Ovary (tissue), 9 donors: ENCODE results near the gene DNAJB8. TPM values are rescaled to one million over a fixed set of nuclear protein-coding genes. Genes with fewer than 3 reads are reported as not detected.

ENCODE experiments used
- DNase-seq, 5 donors: peaks; one replicate each; pipeline ENCODE4 v3.0.0-alpha.2; 2019 to 2020
- H3K27ac ChIP-seq, 2 donors: fragments of 200-600 bp; one replicate each; pipeline versions ENCODE4 v1.5.1 to v1.8.0; 2019 to 2022
- H3K27me3 ChIP-seq: fragments of 200-600 bp; one replicate; pipeline ENCODE4 v1.8.0; 2022
- H3K36me3 ChIP-seq: fragments of 200-600 bp; sonication (generic); one replicate; pipeline ENCODE4 v1.5.1; 2019
- H3K4me1 ChIP-seq: one replicate; pipeline ENCODE4 v1.8.1; 2013; ENCODE audit warnings: mild to moderate bottlenecking, moderate library complexity; ENCODE audit not compliant: insufficient read depth
- H3K4me3 ChIP-seq: fragments of 200-600 bp; sonication (generic); one replicate; pipeline ENCODE4 v1.5.1; 2017
- H3K9me3 ChIP-seq, 2 donors: fragments of 200-600 bp in 1 of 2; sonication (generic) in 1 of 2; one replicate each; pipeline versions ENCODE4 v1.5.1 to v1.8.1; 2013 to 2019; ENCODE audit warnings: mild to moderate bottlenecking in 1 of 2, moderate library complexity in 1 of 2
- EP300 ChIP-seq: sonication (generic); formaldehyde crosslinking; IDR thresholded peaks from one replicate; pipeline ENCODE4 v1.6.1; 2017; ENCODE audit warnings: antibody characterized with exemption
- POLR2A ChIP-seq: fragments of 450-650 bp; IDR thresholded peaks from one replicate; pipeline ENCODE4 v1.6.1; 2017; ENCODE audit warnings: antibody characterized with exemption, mild to moderate bottlenecking, moderate library complexity
- WGBS, 3 donors: extraction: QIAGEN DNeasy Blood & Tissue Kit in 1 of 3; methylation state at CpG; one replicate each; pipeline versions ENCODE4 v1.1.5 to v1.1.7; 2013 to 2017; 5-methylcytosine and 5-hydroxymethylcytosine counted together
- intact Hi-C, 4 donors: fragments of 100-400 bp; cut with DNase I; formaldehyde crosslinking; loops; one replicate each; pipeline versions ENCODE4 v1.11.0 to v1.15.1; 2022 to 2023
- polyA plus RNA-seq, 2 donors: library from polyadenylated mRNA; stranded (reverse); fragments of 200-250 nt in 1 of 2; fragments of 350-450 nt in 1 of 2; fragmentation: Illumina TruSeq in 1 of 2; extraction: RNeasy Lipid Tissue Mini Kit (QIAGEN cat#74804) in 1 of 2; gene quantifications; one replicate each; pipeline ENCODE4 v1.2.3, GENCODE V29; 2013 to 2014
- total RNA-seq, 7 donors: library from RNA; depleted of rRNA in 2 of 7; stranded (reverse); fragments of >200 nt in 2 of 7; fragmentation: NEBNext Ultra II Directional in 3 of 7; extraction: Animal tissue kit (Norgen Biotek cat#: 25700) in 3 of 7; gene quantifications; one replicate each; pipeline versions ENCODE4 v1.1.0 to v1.2.4, GENCODE V29; 2016 to 2023
- TF ChIP-seq, protein P1 (sequence below), 3 donors: fragments of 450-650 bp in 2 of 3; fragments of 200-600 bp in 1 of 3; IDR thresholded peaks; one replicate each; pipeline versions ENCODE4 v1.5.1 to v1.8.0; 2016 to 2022; ENCODE audit warnings: antibody characterized with exemption in 3 of 3, mild to moderate bottlenecking in 1 of 3
- donor health status: DM: no; HTN: no; CAD: no; lungs with moderate emphysema.
- donor health status: DM: no; HTN: no; CAD: no.
- donor health status: Bipolar disorder and iron deficiency.
- donor health status: DM: yes; HTN: yes; CAD: no.
- donor health status: DM: no; HTN: no; CAD: no.
- donor health status: DM: yes; HTN: yes; CAD: no.

DNAJB8 gene
- total and polyA plus RNA-seq, 9 donors = not detected

DNA sequence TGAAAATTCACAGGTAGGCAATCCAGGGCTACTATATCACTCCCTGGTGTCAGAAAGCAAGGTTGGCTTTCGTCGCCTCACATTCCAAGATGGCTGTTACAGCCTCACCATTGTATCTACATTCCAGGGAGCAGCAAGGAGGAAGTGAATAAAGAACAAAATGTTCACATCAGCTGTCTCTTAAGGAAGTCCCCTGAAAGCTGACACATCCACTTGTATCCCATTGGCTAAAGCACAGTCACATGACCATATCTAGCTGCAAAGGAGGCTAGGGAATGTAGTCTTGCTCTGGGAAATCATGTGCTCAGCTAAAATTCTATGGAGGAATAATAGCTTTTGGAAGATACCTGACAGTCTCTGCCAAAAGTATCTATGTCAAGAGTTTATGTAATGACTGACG lies 39.1 kb upstream of the DNAJB8 start:
- intact Hi-C loops = no loop called here

DNA sequence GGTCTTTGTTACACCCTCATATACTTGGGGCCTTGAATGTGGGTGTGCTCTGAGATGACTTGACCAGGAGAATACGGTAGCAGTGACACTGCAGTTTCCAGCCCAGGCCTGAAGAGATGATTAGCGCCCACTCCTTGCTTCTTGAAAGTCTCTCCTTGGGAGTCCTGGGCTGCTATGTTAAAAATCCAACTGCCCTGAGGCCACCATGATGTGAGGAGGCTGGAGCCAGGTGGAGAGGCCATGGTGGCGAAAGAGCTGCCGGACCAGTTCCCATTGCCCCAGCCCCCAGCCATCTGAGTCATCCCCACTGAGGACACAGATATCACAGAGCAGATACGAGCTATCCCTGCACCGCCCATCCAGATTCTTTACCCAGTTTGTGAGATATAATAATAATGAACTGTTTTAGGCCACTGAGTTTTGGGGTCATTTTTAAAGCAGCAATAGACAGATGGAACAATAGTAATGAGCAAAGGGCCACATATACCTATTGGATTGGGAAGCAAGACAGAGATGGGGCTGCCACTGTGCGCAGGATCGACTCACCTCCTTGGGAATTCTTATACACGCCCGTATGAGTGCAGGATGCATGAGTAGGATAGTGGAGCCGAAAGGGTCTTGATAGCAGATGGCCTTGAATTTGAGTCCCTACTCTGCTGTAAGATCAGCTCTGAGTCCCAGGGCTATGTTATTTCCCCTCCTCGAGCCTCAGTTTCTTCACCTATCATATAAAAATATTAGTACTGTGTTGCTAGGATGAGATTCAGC lies 38.5 kb upstream of the DNAJB8 start:
- no peaks in the 10 kb centered on the region for H3K27me3 ChIP-seq
- no peak overlapping the region for H3K27ac ChIP-seq
- TF ChIP-seq POLR2A = no peak
- no peaks in the 10 kb centered on the region for H3K4me1 ChIP-seq
- no peaks in the 10 kb centered on the region for H3K9me3 ChIP-seq
- intact Hi-C loops = no loop called here
- WGBS, 3 donors = 86 to 92% (median 90%) methylated on average over 12 of the region's 12 CpGs
- DNase-seq = no peak
- no peaks in the 10 kb centered on the region for H3K36me3 ChIP-seq
- no peak overlapping the region for H3K4me3 ChIP-seq

More for the DNA sequence above, 39.1 kb upstream of the DNAJB8 start:
- H3K27ac ChIP-seq = no peak overlapping the region
- no peaks in the 10 kb centered on the region for H3K27me3 ChIP-seq
- no peaks in the 10 kb centered on the region for H3K4me1 ChIP-seq
- no peak overlapping the region for H3K4me3 ChIP-seq
- TF ChIP-seq POLR2A (no peak), EP300 (no peak)
- TF ChIP-seq, protein P1, sequence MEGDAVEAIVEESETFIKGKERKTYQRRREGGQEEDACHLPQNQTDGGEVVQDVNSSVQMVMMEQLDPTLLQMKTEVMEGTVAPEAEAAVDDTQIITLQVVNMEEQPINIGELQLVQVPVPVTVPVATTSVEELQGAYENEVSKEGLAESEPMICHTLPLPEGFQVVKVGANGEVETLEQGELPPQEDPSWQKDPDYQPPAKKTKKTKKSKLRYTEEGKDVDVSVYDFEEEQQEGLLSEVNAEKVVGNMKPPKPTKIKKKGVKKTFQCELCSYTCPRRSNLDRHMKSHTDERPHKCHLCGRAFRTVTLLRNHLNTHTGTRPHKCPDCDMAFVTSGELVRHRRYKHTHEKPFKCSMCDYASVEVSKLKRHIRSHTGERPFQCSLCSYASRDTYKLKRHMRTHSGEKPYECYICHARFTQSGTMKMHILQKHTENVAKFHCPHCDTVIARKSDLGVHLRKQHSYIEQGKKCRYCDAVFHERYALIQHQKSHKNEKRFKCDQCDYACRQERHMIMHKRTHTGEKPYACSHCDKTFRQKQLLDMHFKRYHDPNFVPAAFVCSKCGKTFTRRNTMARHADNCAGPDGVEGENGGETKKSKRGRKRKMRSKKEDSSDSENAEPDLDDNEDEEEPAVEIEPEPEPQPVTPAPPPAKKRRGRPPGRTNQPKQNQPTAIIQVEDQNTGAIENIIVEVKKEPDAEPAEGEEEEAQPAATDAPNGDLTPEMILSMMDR (IDR thresholded peaks at IDR 0.05) = no peak
- H3K36me3 ChIP-seq = no peaks in the 10 kb centered on the region
- DNase-seq = no peak
- no peaks in the 10 kb centered on the region for H3K9me3 ChIP-seq
- WGBS, 3 donors = 80 to 92% (median 92%) methylated on average over 3 of the region's 3 CpGs

DNA sequence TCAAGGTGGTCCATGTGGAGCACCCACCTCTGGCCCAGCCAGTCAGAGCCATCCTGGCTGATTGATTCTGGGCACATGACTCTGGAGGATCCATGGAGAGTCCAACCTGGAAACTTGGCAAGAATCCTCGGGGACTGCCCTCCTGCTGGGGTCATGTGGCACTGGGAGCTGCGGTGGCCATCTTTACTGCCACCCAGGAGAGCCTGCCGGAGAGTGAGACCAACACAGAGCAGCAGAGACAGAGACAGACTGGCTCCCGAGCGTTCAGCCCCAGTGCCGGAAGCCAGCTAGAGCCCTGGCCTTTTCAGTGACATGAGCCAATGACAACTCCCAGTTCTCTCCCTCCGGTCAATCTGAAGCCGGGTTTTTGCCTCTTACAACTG lies 37.8 kb upstream of the DNAJB8 start:
- Histone ChIP-seq H3K9me3 (no peaks in the 10 kb centered on the region), H3K4me3 (no peak overlapping the region), H3K4me1 (no peaks in the 10 kb centered on the region), H3K36me3 (no peaks in the 10 kb centered on the region), H3K27me3 (no peaks in the 10 kb centered on the region), H3K27ac (no peak overlapping the region)
- 89% methylated on average over 8 of the region's 8 CpGs for WGBS, 3 donors
- no peak for DNase-seq
- intact Hi-C loops = no loop called here
- TF ChIP-seq EP300 (no peak), POLR2A (no peak)
- TF ChIP-seq, protein P1 (IDR thresholded peaks at IDR 0.05) = no peak

DNA sequence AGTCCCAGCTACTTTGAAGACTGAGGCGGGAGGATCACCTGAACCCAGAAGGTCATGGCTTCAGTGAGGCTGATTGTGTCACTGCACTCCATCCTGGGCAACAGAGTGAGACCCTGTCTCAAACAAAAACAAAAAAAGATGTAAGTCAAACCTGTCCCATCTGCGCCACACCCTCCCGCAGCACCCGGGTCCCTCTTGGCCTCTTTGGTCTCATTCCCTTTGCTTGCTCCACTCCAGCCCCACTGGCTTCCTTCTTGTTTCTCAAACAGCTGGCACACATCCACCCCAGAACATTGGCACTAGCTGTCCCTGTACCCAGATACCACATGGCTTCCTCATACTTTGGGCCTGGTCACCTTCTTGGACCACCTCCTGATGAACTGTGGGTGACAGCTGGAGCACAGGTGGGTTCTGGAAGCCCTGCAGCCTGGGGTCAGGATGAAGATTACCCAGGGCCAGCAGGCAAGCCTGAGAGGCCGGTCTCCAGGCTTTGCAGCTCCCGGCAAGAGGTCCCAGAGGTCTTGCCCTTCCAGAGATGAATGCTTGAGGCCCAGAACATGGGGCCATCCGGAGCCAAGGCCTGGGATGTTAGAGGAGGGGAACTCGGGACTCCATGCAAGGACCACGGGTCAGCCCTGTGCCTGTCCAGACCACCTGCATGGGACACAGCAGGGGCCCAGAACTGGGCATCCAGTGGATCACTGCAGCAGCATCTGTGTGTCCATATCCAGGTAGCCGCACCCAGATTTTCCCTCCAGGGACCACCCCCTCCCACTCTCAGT lies 37.3 kb upstream of the DNAJB8 start:
- TF ChIP-seq POLR2A (no peak), EP300 (no peak)
- TF ChIP-seq, protein P1 (IDR thresholded peaks at IDR 0.05) = no peak
- 84 to 90% (median 89%) methylated on average over 10 of the region's 10 CpGs for WGBS, 3 donors
- no peaks in the 10 kb centered on the region for H3K27me3 ChIP-seq

More for the DNA sequence above, 37.3 kb upstream of the DNAJB8 start:
- intact Hi-C loops = no loop called here
- H3K4me3 ChIP-seq = no peak overlapping the region
- peak in 1 of 5 donors; percentile 18 for DNase-seq
- H3K36me3 ChIP-seq = no peaks in the 10 kb centered on the region
- H3K27ac ChIP-seq = no peak overlapping the region
- H3K4me1 ChIP-seq = no peaks in the 10 kb centered on the region
- H3K9me3 ChIP-seq = no peaks in the 10 kb centered on the region
